Gastrocnemius medialis (tissue), 4 donors: ENCODE data around the gene SOCS2.

Experiments used
- CTCF ChIP-seq, 5 experiments: fragments of 450-650 bp in 3 of 5; fragments of 200-600 bp in 2 of 5; sonication (generic) in 2 of 5; IDR thresholded peaks in 4 of 5; conservative IDR thresholded peaks in 1 of 5; 1 replicate in 4 of 5; 2 replicates in 1 of 5; pipeline ENCODE4 v1.5.1; 2016 to 2019; ENCODE audit warnings: antibody characterized with exemption in 5 of 5, mild to moderate bottlenecking in 3 of 5, moderate library complexity in 3 of 5
- POLR2A ChIP-seq, 2 donors: fragments of 450-650 bp; IDR thresholded peaks; one replicate each; pipeline ENCODE4 v1.6.1; 2017; ENCODE audit warnings: antibody characterized with exemption in 2 of 2, mild to moderate bottlenecking in 2 of 2, moderate library complexity in 2 of 2

GRCh38 chr12:93571365-93571924, 1.0 kb upstream of the SOCS2 start:
- TF ChIP-seq CTCF (IDR thresholded peaks at IDR 0.05 in 4 of 5, conservative IDR thresholded peaks at IDR 0.05 in 1 of 5), result peak in 1 of 5 experiments; percentile 49
- TF ChIP-seq POLR2A (IDR thresholded peaks at IDR 0.05), result no peak
